Testis (tissue), 2 donors: ENCODE measurements around the gene LTB.

ENCODE experiments used
- POLR2A ChIP-seq: fragments of 450-650 bp; IDR thresholded peaks from one replicate; pipeline ENCODE4 v1.6.1; 2017; ENCODE audit warnings: antibody characterized with exemption, mild to moderate bottlenecking, moderate library complexity
- TF ChIP-seq, protein P1 (sequence below), 3 experiments: fragments of 450-650 bp in 2 of 3; fragments of 200-600 bp in 1 of 3; sonication (generic) in 1 of 3; IDR thresholded peaks; one replicate each; pipeline ENCODE4 v1.5.1; 2016 to 2019; ENCODE audit warnings: antibody characterized with exemption in 3 of 3, mild to moderate bottlenecking in 2 of 3, moderate library complexity in 1 of 3

DNA sequence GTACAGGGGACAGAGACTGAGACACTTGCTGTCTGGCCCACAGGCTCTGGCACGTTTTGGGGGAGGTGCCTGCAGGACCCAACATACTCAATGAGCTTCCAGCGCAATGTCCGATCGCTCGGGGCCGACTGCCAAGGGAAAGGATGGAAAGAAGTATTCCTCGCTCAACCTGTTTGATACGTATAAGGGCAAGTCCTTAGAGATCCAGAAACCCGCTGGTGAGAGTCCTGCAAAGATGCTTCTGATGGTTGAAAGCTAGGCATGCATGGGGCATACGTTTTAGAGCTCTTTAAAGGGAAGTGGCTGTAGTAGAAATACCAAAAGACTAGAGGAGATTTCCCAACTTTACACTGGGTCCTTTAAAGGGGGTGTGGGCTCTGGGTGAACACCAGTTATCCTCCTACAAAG is 40.5 kb upstream of the LTB start:
- TF ChIP-seq, protein P1, sequence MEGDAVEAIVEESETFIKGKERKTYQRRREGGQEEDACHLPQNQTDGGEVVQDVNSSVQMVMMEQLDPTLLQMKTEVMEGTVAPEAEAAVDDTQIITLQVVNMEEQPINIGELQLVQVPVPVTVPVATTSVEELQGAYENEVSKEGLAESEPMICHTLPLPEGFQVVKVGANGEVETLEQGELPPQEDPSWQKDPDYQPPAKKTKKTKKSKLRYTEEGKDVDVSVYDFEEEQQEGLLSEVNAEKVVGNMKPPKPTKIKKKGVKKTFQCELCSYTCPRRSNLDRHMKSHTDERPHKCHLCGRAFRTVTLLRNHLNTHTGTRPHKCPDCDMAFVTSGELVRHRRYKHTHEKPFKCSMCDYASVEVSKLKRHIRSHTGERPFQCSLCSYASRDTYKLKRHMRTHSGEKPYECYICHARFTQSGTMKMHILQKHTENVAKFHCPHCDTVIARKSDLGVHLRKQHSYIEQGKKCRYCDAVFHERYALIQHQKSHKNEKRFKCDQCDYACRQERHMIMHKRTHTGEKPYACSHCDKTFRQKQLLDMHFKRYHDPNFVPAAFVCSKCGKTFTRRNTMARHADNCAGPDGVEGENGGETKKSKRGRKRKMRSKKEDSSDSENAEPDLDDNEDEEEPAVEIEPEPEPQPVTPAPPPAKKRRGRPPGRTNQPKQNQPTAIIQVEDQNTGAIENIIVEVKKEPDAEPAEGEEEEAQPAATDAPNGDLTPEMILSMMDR (IDR thresholded peaks at IDR 0.05): no peak
- no peak for TF ChIP-seq POLR2A
